Caki2 (cell line): ENCODE data around the gene PTCHD1. TPM values are rescaled to one million over a fixed set of nuclear protein-coding genes. Genes with fewer than 3 reads are reported as not detected.

Source experiments
- DNase-seq: peaks from one replicate; pipeline ENCODE4 v3.0.0-alpha.2; 2015; ENCODE audit warnings: low read depth
- in situ Hi-C: cut with HindIII; loops from 2 replicates; pipeline ENCODE4 v1.10.0; 2016; ENCODE audit warnings: low sequenced_read_pairs, low pct_unique_long_range_greater_than_20kb, mixed read lengths
- total RNA-seq: library from RNA; depleted of rRNA; stranded (reverse); fragments of >200 nt; shearing (Covaris generic); gene quantifications from 2 replicates; pipeline ENCODE4 v1.2.3, GENCODE V29; 2014; ENCODE audit warnings: low replicate concordance

Gene PTCHD1
- total RNA-seq, 1 experiment from 2014 or later: not detected

DNA sequence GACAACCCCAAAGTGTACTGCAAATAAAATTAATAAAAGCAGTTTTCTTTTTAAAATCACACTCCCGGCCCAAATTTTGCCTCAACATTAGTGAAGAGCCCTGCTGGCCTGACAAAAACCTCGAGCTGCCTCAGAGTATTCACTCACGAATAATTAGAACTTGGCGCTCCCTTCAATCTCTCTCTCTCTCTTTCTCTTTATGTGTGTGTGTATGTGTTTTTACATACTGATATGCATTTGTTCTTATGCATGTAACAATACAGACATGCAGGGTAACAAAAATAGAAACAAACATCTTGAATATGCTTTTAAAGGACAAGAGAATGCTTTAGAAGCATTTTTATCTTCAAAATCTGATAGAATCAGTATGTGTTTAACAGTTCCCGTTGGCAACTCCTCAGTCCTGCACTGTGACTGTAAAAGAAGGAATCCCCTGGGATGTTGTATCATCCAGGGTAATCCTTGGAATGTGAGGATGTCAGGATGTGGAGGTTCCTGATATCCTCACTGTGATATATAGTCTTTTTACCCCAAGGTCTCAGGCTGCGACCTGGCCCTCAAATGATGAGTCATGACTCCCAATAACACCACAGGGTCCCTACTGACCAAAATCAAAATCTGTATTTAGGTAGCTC, 53.0 kb downstream of the PTCHD1 start:
- in situ Hi-C loops: no loop called here
- DNase-seq: no peak

DNA sequence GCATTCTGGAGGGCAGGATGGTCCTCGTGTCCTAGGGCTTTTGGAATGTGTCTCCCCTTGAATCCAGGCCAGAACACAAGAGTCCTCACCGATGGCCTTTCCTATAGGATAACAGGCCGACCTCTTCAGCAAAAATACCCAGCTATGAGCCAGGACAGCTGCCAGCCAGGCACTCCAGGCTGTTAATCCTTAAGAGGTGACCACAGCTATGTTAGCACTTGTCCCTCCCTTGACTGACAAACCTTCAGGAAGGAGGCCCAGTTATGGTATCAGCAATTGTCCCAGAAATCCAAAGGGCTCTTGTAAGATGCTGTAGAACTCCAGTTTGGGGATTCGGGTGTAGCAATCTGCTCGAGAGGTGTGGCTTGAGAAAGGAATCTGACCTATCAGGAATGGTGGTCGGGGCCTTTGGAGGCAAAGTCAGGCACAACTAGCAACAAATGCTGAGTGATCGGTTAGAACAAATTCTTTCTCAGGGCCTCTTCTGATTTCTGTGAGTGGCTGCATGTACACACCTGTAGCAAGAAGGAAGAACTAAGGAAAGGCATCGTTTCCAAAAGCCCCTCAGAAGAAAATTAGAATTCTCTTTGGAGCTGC, 54.6 kb downstream of the PTCHD1 start:
- no peak for DNase-seq
- in situ Hi-C loops: no loop called here

- DNase-seq: no peak
- in situ Hi-C loops: no loop called here
Measured at GRCh38 chrX:23390979-23391378, 56.3 kb downstream of the PTCHD1 start.

DNA sequence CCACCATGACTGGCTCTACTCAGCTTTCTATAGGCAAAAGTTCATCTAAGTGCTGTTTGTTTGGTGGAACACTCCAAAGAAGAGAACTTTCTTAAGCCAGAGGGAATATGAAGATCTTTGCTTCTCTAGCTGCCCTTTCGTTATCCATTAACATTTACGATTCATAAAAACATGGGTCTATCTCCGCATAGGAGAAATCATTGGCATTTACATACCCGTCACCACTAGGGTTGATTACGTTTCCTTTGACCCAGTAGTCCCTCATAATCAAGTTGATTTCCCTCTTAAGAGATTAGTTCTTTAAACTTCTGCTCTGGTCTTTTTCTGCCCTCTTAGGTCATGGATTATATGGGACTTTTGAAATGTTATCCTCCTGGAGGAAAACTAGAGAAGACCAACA, 57.5 kb downstream of the PTCHD1 start:
- in situ Hi-C loops: no loop called here
- DNase-seq: no peak

GRCh38 chrX:23394421-23394820, 59.8 kb downstream of the PTCHD1 start:
- in situ Hi-C loops: no loop called here
- DNase-seq: no peak

- in situ Hi-C loops: no loop called here
Measured at GRCh38 chrX:23396263-23396662, 61.6 kb downstream of the PTCHD1 start.

DNA sequence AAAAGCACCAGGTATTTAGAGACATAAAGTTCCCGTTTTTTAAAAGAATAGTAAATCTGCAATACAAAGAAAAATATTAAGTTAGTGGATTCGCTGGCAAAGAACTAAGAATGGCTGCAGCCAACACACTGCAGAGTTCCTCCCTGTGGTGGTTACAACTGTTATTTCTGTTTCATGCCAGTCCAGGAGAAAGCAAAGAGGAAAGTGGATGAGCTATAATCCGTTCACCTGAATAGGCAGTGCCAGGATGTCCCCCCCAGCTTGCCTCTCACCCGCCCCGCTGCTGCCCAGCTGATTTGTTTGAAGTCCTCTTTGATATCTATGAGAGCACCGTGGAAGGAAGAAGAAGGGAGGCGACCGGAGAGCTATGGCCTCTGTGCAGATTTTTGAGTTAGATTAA, 63.9 kb downstream of the PTCHD1 start:
- no peak for DNase-seq
- in situ Hi-C loops: no loop called here

More at GRCh38 chrX:23396263-23396662, 61.6 kb downstream of the PTCHD1 start:
- no peak for DNase-seq

DNA sequence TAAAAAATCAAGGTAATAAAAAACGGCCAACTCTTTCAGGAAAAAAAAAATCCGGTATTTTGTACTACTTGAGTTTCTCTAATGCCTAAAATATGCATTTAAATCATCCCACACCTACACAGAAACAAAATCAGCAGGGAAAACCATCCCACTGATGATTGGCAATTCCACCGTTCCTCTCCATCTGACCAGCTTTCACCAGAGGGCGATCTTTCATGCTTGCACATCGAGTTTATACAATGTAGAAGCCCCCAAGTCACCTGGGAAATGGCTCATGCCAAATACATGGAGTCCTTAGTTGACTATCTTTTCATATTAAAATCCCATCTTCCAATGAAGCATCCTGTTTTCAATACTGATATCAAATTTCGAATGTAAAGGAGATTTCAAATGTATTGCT, 69.2 kb downstream of the PTCHD1 start:
- in situ Hi-C loops: no loop called here
- no peak for DNase-seq

GRCh38 chrX:23422912-23423311, 88.3 kb downstream of the PTCHD1 start:
- in situ Hi-C loops: no loop called here
- DNase-seq: no peak

- DNase-seq: no peak
- in situ Hi-C loops: no loop called here
Measured at GRCh38 chrX:23434356-23434884, 99.8 kb downstream of the PTCHD1 start.

GRCh38 chrX:23435108-23435507, 100.5 kb downstream of the PTCHD1 start:
- DNase-seq: no peak
- in situ Hi-C loops: no loop called here

- DNase-seq: no peak
- in situ Hi-C loops: no loop called here
Measured at GRCh38 chrX:23435575-23435974, 100.9 kb downstream of the PTCHD1 start.

DNA sequence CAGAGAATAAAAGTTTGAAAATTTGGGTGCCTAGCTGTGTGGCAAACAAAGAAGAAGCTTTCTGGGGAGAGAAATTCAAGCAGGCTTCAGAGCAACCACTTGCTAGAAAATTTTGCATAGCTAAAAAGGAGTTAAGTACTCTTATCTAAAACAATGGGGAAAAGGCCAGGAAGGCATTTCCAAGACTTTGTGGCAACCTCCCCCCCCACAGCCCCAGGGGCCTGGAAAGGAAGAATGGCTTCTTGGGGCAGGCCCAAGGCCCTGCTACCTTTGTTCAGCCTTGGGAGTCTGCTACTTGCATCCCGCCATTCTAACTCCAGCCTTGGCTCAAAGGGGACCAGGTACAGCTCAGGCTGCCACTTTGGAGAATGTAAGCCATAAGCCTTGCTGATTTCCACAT, 102.2 kb downstream of the PTCHD1 start:
- in situ Hi-C loops: no loop called here
- no peak for DNase-seq

- no peak for DNase-seq
- in situ Hi-C loops: no loop called here
Measured at GRCh38 chrX:23451266-23451665, 116.6 kb downstream of the PTCHD1 start.
